Stimulated activated naive CD8-positive, alpha-beta T cell treated with anti-CD3 and anti-CD28 coated beads, Interleukin-15, Interleukin-2, amounts not matched to agents 100 ng/mL and 50 ng/mL, for 24 hours (primary cell): Measurements from ENCODE around the gene EPOP.
A peak's percentile ranks its signal among the peaks of the same experiment; 100 is the strongest.

Experiments
- H3K27ac Mint-ChIP-seq: one replicate; pipeline ENCODE4 v1.8.0; 2021; ENCODE audit warnings: mild to moderate bottlenecking, mixed read lengths
- H3K27me3 Mint-ChIP-seq: one replicate; pipeline ENCODE4 v1.8.0; 2021; ENCODE audit warnings: mixed read lengths
- H3K36me3 Mint-ChIP-seq: one replicate; pipeline ENCODE4 v1.8.0; 2021; ENCODE audit warnings: low read depth, mixed read lengths
- H3K4me1 Mint-ChIP-seq: one replicate; pipeline ENCODE4 v1.8.0; 2021; ENCODE audit warnings: low read depth, mixed read lengths
- H3K4me3 Mint-ChIP-seq: one replicate; pipeline ENCODE4 v1.8.0; 2021; ENCODE audit warnings: mild to moderate bottlenecking, mixed read lengths
- H3K9me3 Mint-ChIP-seq: one replicate; pipeline ENCODE4 v1.8.0; 2021; ENCODE audit warnings: mixed read lengths

The EPOP gene

GRCh38 chr17:38698760-38699159 is 24.0 kb upstream of the EPOP start:
- Mint-ChIP-seq H3K9me3 (peaks cover 3% of the 10 kb centered on the region), H3K36me3 (peaks cover 11% of the 10 kb centered on the region), H3K27me3 (no peaks in the 10 kb centered on the region), H3K4me3 (no peak overlapping the region), H3K27ac (peak overlapping the region; percentile 100), H3K4me1 (peaks cover 65% of the 10 kb centered on the region)

DNA sequence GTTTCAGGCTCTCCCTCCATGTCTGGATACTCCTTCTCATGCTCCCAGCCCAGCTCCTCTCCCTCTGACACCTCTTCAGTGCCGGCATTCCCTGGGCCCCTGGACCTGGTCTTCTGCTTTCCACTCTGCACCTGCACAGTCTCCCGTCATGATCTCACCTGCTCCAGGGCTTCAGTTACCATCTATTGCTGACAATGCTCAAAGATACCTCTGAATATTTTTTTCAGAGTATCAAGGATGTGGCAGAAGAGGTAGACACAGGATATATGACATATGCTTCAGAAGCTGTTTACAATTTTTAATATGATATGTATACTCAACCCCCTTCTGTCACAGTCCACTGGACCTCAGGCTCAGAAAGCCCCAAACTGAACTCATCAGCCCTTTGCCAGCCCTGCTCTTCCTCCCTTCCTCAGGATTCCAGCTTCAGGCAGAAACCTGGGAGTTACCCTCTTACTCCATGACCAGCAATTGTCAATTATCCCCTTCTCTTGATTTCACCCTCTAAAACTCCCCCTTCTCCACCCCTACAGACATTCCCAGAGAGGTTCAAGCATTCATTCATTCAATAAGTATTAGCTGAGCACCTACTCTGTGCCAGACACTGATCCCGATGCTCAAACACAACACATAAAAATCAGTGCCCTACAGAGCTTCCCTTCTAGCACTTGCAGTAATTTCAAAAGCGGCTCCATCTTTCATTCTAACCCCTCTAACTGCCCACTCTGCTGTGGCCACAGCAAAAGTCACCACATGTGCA is 22.5 kb upstream of the EPOP start:
- H3K27me3 Mint-ChIP-seq, result no peaks in the 10 kb centered on the region
- peak overlapping the region; percentile 13 for H3K27ac Mint-ChIP-seq
- no peak overlapping the region for H3K4me3 Mint-ChIP-seq
- H3K9me3 Mint-ChIP-seq, result peaks cover 3% of the 10 kb centered on the region
- H3K4me1 Mint-ChIP-seq, result peaks cover 56% of the 10 kb centered on the region
- peaks cover 8% of the 10 kb centered on the region for H3K36me3 Mint-ChIP-seq

- peaks cover 26% of the 10 kb centered on the region for H3K4me1 Mint-ChIP-seq
- H3K4me3 Mint-ChIP-seq, result no peak overlapping the region
- no peaks in the 10 kb centered on the region for H3K9me3 Mint-ChIP-seq
- H3K27ac Mint-ChIP-seq, result no peak overlapping the region
- H3K27me3 Mint-ChIP-seq, result no peaks in the 10 kb centered on the region
- H3K36me3 Mint-ChIP-seq, result no peaks in the 10 kb centered on the region
Measured at GRCh38 chr17:38693700-38694329, 19.1 kb upstream of the EPOP start.

GRCh38 chr17:38691154-38691553 is 16.4 kb upstream of the EPOP start:
- no peak overlapping the region for H3K4me3 Mint-ChIP-seq
- peaks cover under 1% of the 10 kb centered on the region for H3K27me3 Mint-ChIP-seq
- peaks cover 12% of the 10 kb centered on the region for H3K4me1 Mint-ChIP-seq
- H3K27ac Mint-ChIP-seq, result no peak overlapping the region
- no peaks in the 10 kb centered on the region for H3K36me3 Mint-ChIP-seq
- no peaks in the 10 kb centered on the region for H3K9me3 Mint-ChIP-seq

DNA sequence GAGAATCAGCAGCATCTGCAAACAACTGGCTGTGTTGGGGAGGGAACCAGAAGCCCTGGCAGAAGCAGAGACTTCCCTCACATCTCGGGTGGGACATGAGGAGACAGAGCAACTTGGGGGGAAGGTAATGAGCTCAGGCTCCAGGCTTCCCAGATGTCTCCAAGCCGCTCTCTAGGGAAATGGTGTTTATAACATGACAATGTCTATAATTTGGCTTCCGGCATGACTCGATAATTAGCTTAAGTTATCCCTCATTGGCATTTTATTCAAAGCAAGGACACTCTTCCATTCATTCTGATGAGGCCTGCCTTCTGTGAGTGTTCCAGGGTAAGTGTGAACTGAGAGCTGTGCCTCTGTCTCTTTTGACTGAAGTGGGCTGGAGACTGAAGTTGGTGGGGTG is 15.6 kb upstream of the EPOP start:
- H3K36me3 Mint-ChIP-seq, result no peaks in the 10 kb centered on the region
- H3K27ac Mint-ChIP-seq, result no peak overlapping the region
- peaks cover 5% of the 10 kb centered on the region for H3K27me3 Mint-ChIP-seq
- peaks cover 5% of the 10 kb centered on the region for H3K4me1 Mint-ChIP-seq
- no peaks in the 10 kb centered on the region for H3K9me3 Mint-ChIP-seq
- H3K4me3 Mint-ChIP-seq, result no peak overlapping the region

GRCh38 chr17:38687286-38687685 is 12.5 kb upstream of the EPOP start:
- H3K36me3 Mint-ChIP-seq, result no peaks in the 10 kb centered on the region
- no peak overlapping the region for H3K27ac Mint-ChIP-seq
- no peak overlapping the region for H3K4me3 Mint-ChIP-seq
- H3K27me3 Mint-ChIP-seq, result peaks cover 5% of the 10 kb centered on the region
- H3K9me3 Mint-ChIP-seq, result no peaks in the 10 kb centered on the region
- peaks cover 5% of the 10 kb centered on the region for H3K4me1 Mint-ChIP-seq

DNA sequence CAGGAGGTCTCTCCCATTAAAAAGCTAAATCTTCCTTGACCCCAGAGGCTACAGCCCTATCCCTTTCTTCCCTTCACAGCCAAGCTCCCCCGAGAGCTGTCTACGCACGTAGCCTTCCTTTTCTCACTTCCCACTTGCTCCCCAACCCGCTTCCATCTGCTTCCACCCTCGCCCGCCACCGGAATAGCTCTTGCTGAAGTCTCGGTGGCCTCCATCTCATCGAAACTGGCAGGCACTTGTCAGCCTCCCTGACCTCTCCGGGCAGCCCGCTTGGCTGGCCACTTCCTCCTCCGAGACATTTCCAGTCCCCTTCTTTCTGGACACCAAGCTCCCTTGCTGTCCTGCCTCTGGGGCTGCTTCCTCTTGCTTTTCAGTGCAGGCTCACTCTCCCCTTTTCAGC is 10.7 kb upstream of the EPOP start:
- Mint-ChIP-seq H3K27me3 (peaks cover 5% of the 10 kb centered on the region), H3K27ac (no peak overlapping the region), H3K36me3 (no peaks in the 10 kb centered on the region), H3K4me1 (peaks cover 5% of the 10 kb centered on the region), H3K9me3 (no peaks in the 10 kb centered on the region), H3K4me3 (no peak overlapping the region)

- Mint-ChIP-seq H3K27ac (no peak overlapping the region), H3K36me3 (no peaks in the 10 kb centered on the region)
Measured at GRCh38 chr17:38681096-38681495, 6.3 kb upstream of the EPOP start.

DNA sequence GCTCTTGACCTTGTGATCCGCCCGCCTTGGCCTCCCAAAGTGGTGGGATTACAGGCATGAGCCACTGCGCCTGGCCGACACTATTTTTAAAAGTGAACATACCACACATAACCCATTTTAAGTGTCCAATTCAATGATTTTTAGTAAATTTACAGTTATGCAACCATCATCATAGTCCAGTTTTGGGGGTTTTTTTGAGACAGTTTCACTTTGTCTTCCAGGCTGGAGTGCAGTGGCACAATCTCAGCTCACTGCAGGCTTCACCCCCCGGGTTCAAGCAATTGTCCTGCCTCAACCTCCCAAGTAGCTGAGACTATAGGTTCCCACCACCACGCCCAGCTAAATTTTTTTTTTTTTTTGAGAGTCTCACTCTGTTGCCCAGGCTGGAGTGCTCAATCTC is 3.1 kb upstream of the EPOP start:
- Mint-ChIP-seq H3K4me3 (no peak overlapping the region), H3K36me3 (no peaks in the 10 kb centered on the region), H3K27ac (no peak overlapping the region), H3K4me1 (peaks cover 34% of the 10 kb centered on the region), H3K9me3 (no peaks in the 10 kb centered on the region), H3K27me3 (no peaks in the 10 kb centered on the region)

More at GRCh38 chr17:38681096-38681495, 6.3 kb upstream of the EPOP start:
- no peaks in the 10 kb centered on the region for H3K9me3 Mint-ChIP-seq
- peaks cover 18% of the 10 kb centered on the region for H3K4me1 Mint-ChIP-seq
- H3K4me3 Mint-ChIP-seq, result no peak overlapping the region
- peaks cover 4% of the 10 kb centered on the region for H3K27me3 Mint-ChIP-seq

GRCh38 chr17:38676706-38677504 is 2.1 kb upstream of the EPOP start:
- H3K27ac Mint-ChIP-seq, result peak overlapping the region; percentile 94
- peaks cover 1% of the 10 kb centered on the region for H3K27me3 Mint-ChIP-seq
- peaks cover 43% of the 10 kb centered on the region for H3K4me1 Mint-ChIP-seq
- no peak overlapping the region for H3K4me3 Mint-ChIP-seq
- H3K9me3 Mint-ChIP-seq, result no peaks in the 10 kb centered on the region
- H3K36me3 Mint-ChIP-seq, result peaks cover 2% of the 10 kb centered on the region

DNA sequence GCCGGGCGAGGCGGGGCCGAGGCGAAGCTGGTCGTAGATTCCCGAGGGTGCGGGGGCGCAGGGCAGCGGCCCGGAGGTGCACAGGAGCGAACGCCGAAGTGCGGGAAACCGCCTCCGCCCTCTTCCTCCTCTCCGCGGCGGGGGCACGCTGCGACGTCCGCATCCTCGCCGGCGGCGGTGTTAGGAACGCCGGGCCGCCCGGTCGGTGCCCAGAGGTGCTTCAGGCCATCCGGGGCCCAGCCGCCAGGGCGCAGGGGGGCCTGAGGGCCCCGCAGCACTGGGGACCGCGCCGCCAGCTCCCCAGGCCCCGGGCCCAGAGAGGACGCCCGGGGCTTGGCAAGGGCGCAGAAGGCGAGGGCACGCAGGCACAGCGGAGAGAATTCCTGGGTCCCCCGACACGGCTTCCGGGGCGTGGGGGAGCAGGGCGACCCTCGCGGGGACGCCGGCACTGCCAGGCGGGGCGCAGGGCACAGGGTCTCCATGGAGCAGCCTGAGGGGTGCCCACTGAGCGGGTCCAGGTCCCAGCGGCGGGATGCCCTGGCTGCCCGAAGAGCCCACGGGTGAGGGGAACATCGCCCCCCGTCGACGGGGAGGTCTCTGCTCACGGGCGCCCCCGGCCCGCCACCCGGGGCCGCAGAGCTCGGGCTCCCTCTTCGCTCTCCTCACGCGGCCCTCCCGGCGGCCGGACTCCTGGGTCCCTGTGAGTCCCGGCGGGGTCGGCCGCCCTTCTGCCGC is 576 bp downstream of the EPOP start:
- H3K4me1 Mint-ChIP-seq, result peaks cover 55% of the 10 kb centered on the region

GRCh38 chr17:38673707-38674013 is 1.1 kb downstream of the EPOP start:
- peaks cover 6% of the 10 kb centered on the region for H3K36me3 Mint-ChIP-seq

More for the DNA sequence above, 576 bp downstream of the EPOP start:
- H3K27ac Mint-ChIP-seq, result no peak overlapping the region
- H3K9me3 Mint-ChIP-seq, result no peaks in the 10 kb centered on the region
- peak overlapping the region; percentile 63 for H3K4me3 Mint-ChIP-seq
- peaks cover 6% of the 10 kb centered on the region for H3K36me3 Mint-ChIP-seq
- peaks cover 24% of the 10 kb centered on the region for H3K27me3 Mint-ChIP-seq

DNA sequence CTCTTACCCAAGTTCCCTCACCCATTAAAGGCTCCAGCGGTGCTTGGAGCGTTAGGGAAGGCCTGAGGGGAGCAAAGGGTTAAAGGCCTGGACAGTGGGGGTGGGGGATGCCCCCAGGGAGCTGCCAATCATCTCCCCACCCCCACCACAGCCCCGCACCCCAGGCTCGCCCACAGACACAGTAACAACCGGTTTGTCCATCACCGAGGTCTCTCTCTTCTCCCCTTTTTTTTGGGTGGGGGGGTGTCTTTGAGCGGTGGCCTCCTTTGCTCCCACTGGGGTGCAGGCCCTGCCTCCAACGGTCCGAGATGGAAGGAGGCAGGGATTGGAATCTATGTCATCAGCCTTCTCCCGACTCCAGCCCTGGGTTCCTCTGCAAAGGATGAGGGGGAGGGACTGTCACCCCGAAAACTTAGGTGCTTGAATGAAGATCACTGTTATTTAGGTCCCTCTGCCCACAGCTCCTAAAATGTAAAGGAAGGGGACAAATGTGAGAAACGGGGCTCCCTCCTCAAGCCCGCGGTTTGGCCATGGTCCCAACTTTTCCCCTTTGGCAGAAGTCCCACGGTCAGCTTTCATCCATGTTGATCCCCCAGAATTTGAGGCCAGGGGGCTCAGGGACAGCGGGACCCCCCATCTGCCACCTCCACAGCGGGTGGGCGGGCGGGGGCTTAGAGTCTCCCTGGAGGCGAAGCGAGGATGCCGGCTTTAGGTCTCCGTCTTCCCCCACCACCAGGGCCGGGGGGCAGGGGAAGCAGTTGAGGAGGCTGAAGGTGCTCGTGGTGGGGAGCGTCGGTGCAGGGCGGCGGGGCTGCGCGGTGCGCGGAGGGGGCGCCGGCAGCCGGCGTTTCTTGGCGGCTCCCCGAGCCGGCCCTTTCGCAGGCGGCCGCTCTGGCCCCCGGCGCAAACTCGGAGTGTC is 1.7 kb downstream of the EPOP start:
- Mint-ChIP-seq H3K27me3 (peaks cover 36% of the 10 kb centered on the region), H3K27ac (no peak overlapping the region), H3K4me1 (peaks cover 51% of the 10 kb centered on the region), H3K36me3 (peaks cover 6% of the 10 kb centered on the region), H3K9me3 (no peaks in the 10 kb centered on the region), H3K4me3 (peak overlapping the region; percentile 81)

More at GRCh38 chr17:38673707-38674013, 1.1 kb downstream of the EPOP start:
- Mint-ChIP-seq H3K4me3 (peak overlapping the region; percentile 81), H3K27me3 (peaks cover 30% of the 10 kb centered on the region), H3K9me3 (no peaks in the 10 kb centered on the region), H3K27ac (no peak overlapping the region), H3K4me1 (peaks cover 55% of the 10 kb centered on the region)
